Stimulated activated CD4-positive, alpha-beta T cell treated with anti-CD3 and anti-CD28 coated beads, Interleukin-2, amount 100 ng/mL, for 4 hours (primary cell): Measurements from ENCODE around the gene MTUS2.

Experiments used
- DNase-seq: peaks from one replicate; pipeline ENCODE4 v3.0.0-alpha.2; 2020; ENCODE audit warnings: low read depth

The MTUS2 gene

GRCh38 chr13:28820099-28821051, at the start of gene MTUS2:
Gene MTUS2 (plus strand): TSS chr13:28820339.
- DNase-seq = peak; percentile 57

GRCh38 chr13:28778308-28779215, 41.6 kb upstream of the MTUS2 start:
- no peak for DNase-seq

- DNase-seq = no peak
Observed at GRCh38 chr13:28792992-28793391, 27.1 kb upstream of the MTUS2 start.

GRCh38 chr13:28794396-28794795, 25.7 kb upstream of the MTUS2 start:
- no peak for DNase-seq

GRCh38 chr13:28796938-28797257, 23.2 kb upstream of the MTUS2 start:
- DNase-seq = no peak

- DNase-seq = no peak
Observed at GRCh38 chr13:28805193-28805819, 14.8 kb upstream of the MTUS2 start.

- no peak for DNase-seq
Observed at GRCh38 chr13:28817204-28817603, 2.9 kb upstream of the MTUS2 start.

GRCh38 chr13:28819046-28819730, 951 bp upstream of the MTUS2 start:
- no peak for DNase-seq

GRCh38 chr13:28819735-28820098, 422 bp upstream of the MTUS2 start:
- peak; percentile 10 for DNase-seq

- DNase-seq = no peak
Observed at GRCh38 chr13:28822151-28822550, 2.0 kb downstream of the MTUS2 start.

- DNase-seq = no peak
Observed at GRCh38 chr13:28822801-28823200, 2.7 kb downstream of the MTUS2 start.

- no peak for DNase-seq
Observed at GRCh38 chr13:28825379-28825778, 5.2 kb downstream of the MTUS2 start.

GRCh38 chr13:28826368-28826767, 6.2 kb downstream of the MTUS2 start:
- DNase-seq = no peak

GRCh38 chr13:28830580-28830979, 10.4 kb downstream of the MTUS2 start:
- no peak for DNase-seq

- DNase-seq = no peak
Observed at GRCh38 chr13:28831117-28831516, 11.0 kb downstream of the MTUS2 start.

GRCh38 chr13:28837111-28837510, 17.0 kb downstream of the MTUS2 start:
- DNase-seq = no peak

- DNase-seq = no peak
Observed at GRCh38 chr13:28843639-28844038, 23.5 kb downstream of the MTUS2 start.

- DNase-seq = no peak
Observed at GRCh38 chr13:28849441-28849840, 29.3 kb downstream of the MTUS2 start.

- DNase-seq = no peak
Observed at GRCh38 chr13:28850226-28850625, 30.1 kb downstream of the MTUS2 start.

- no peak for DNase-seq
Observed at GRCh38 chr13:28851422-28851821, 31.3 kb downstream of the MTUS2 start.

GRCh38 chr13:28854657-28855056, 34.5 kb downstream of the MTUS2 start:
- DNase-seq = no peak

GRCh38 chr13:28856287-28856686, 36.1 kb downstream of the MTUS2 start:
- DNase-seq = no peak
